Neuronal stem cell (in vitro differentiated cells): ENCODE results near the gene AMMECR1.

Experiments
- DNase-seq: peaks from one replicate; pipeline ENCODE4 v3.0.0-alpha.2; 2013; ENCODE audit warnings: low spot score
- H2AFZ ChIP-seq: one replicate; pipeline ENCODE4 v1.6.1; 2013; ENCODE audit warnings: mild to moderate bottlenecking, low read length, inconsistent platforms
- H2AK5ac ChIP-seq: 2 replicates; pipeline ENCODE4 v1.6.1; 2013; ENCODE audit warnings: low read depth, mild to moderate bottlenecking, inconsistent platforms, low read length, moderate library complexity, mixed read lengths
- H2BK120ac ChIP-seq: 2 replicates; pipeline ENCODE4 v1.6.1; 2013; ENCODE audit warnings: low read depth, mild to moderate bottlenecking, inconsistent platforms, low read length, moderate library complexity, mixed read lengths
- H2BK12ac ChIP-seq: one replicate; pipeline ENCODE4 v1.6.1; 2013; ENCODE audit warnings: low read length, inconsistent platforms
- H2BK15ac ChIP-seq: 2 replicates; pipeline ENCODE4 v1.6.1; 2013; ENCODE audit warnings: mild to moderate bottlenecking, low read length, inconsistent platforms, mixed read lengths
- H2BK5ac ChIP-seq: one replicate; pipeline ENCODE4 v1.6.1; 2013; ENCODE audit warnings: inconsistent platforms, mild to moderate bottlenecking, low read length, moderate library complexity
- H3K14ac ChIP-seq: one replicate; pipeline ENCODE4 v1.6.1; 2013; ENCODE audit warnings: low read length, inconsistent platforms
- H3K18ac ChIP-seq: 2 replicates; pipeline ENCODE4 v1.6.1; 2013; ENCODE audit warnings: low read length, inconsistent platforms
- H3K23ac ChIP-seq: 2 replicates; pipeline ENCODE4 v1.6.1; 2013; ENCODE audit warnings: low read depth, mild to moderate bottlenecking, mixed read lengths, low read length, inconsistent platforms; ENCODE audit not compliant: poor library complexity
- H3K27ac ChIP-seq: replicated peaks from 3 replicates; pipeline ENCODE4 v1.5.1; 2013; ENCODE audit warnings: low read length, inconsistent platforms
- H3K27me3 ChIP-seq, 3 experiments: 2 replicates each; pipeline ENCODE4 v1.6.1; 2013; ENCODE audit warnings: low read length in 3 of 3, mild to moderate bottlenecking in 2 of 3, inconsistent platforms in 1 of 3, low read depth in 1 of 3, mixed read lengths in 1 of 3, moderate library complexity in 1 of 3; ENCODE audit not compliant: control insufficient read depth in 3 of 3, insufficient read depth in 3 of 3
- H3K36me3 ChIP-seq, 2 donors: replicated peaks in 1 of 2; 2 replicates each; pipeline ENCODE4 v1.6.1; 2013; ENCODE audit warnings: low read length in 2 of 2; ENCODE audit not compliant: control insufficient read depth in 2 of 2, insufficient read depth in 2 of 2
- H3K4ac ChIP-seq: 2 replicates; pipeline ENCODE4 v1.6.1; 2013; ENCODE audit warnings: inconsistent platforms, mild to moderate bottlenecking, low read length, moderate library complexity
- H3K4me1 ChIP-seq, 2 donors: 1 replicate in 1 of 2; 2 replicates in 1 of 2; pipeline ENCODE4 v1.6.1; 2013; ENCODE audit warnings: low read length in 2 of 2, low read depth in 1 of 2; ENCODE audit not compliant: control insufficient read depth in 2 of 2, insufficient read depth in 1 of 2
- H3K4me2 ChIP-seq: one replicate; pipeline ENCODE4 v1.6.1; 2013; ENCODE audit warnings: mild to moderate bottlenecking, low read length, inconsistent platforms; ENCODE audit not compliant: insufficient read depth, poor library complexity, severe bottlenecking
- H3K4me3 ChIP-seq, 2 donors: 2 replicates each; pipeline ENCODE4 v1.5.1; 2013; ENCODE audit warnings: low read length in 2 of 2, mild to moderate bottlenecking in 2 of 2, inconsistent platforms in 1 of 2, moderate library complexity in 1 of 2
- H3K79me1 ChIP-seq: one replicate; pipeline ENCODE4 v1.6.1; 2013; ENCODE audit warnings: low read depth, mild to moderate bottlenecking, inconsistent platforms, low read length, moderate library complexity
- H3K9ac ChIP-seq: one replicate; pipeline ENCODE4 v1.6.1; 2013; ENCODE audit warnings: mild to moderate bottlenecking, low read depth, low read length, inconsistent platforms; ENCODE audit not compliant: poor library complexity
- H3K9me3 ChIP-seq, 2 donors: replicated peaks in 1 of 2; 2 replicates each; pipeline versions ENCODE3 to v1.6.1; 2013; ENCODE audit warnings: low read length in 2 of 2, mild to moderate bottlenecking in 2 of 2, inconsistent platforms in 1 of 2, low read depth in 1 of 2, mixed read lengths in 1 of 2, moderate library complexity in 1 of 2; ENCODE audit not compliant: control insufficient read depth in 2 of 2, insufficient read depth in 1 of 2
- H4K8ac ChIP-seq: one replicate; pipeline ENCODE4 v1.6.1; 2013; ENCODE audit warnings: low read depth, mild to moderate bottlenecking, inconsistent platforms, low read length, moderate library complexity
- H4K91ac ChIP-seq: one replicate; pipeline ENCODE4 v1.6.1; 2013; ENCODE audit warnings: low read length, low read depth, mild to moderate bottlenecking, inconsistent platforms; ENCODE audit not compliant: poor library complexity
- WGBS, 2 donors: extraction: QIAGEN DNeasy Blood & Tissue Kit; methylation state at CpG; one replicate each; pipeline ENCODE4 v1.1.7; 2013; ENCODE audit warnings: missing lambda C conversion rate in 2 of 2, mixed read lengths in 1 of 2; ENCODE audit not compliant: insufficient read length in 2 of 2, insufficient replicate concordance in 1 of 2; ENCODE audit errors: extremely low coverage in 2 of 2; 5-methylcytosine and 5-hydroxymethylcytosine counted together

AMMECR1 gene

GRCh38 chrX:110219920-110220319 lies 98.0 kb downstream of the AMMECR1 start:
- Histone ChIP-seq H2BK15ac (no peak overlapping the region), H4K8ac (no peak overlapping the region), H3K9ac (no peak overlapping the region), H3K27me3 (no peaks in the 10 kb centered on the region), H3K79me1 (no peaks in the 10 kb centered on the region), H2BK12ac (no peak overlapping the region), H3K4ac (no peak overlapping the region), H3K36me3 (no peaks in the 10 kb centered on the region), H3K4me1 (no peaks in the 10 kb centered on the region), H3K4me3 (no peak overlapping the region), H2BK120ac (no peak overlapping the region), H3K23ac (no peak overlapping the region), H2BK5ac (no peak overlapping the region), H3K9me3 (no peaks in the 10 kb centered on the region), H3K27ac (no peak overlapping the region), H4K91ac (no peak overlapping the region), H3K4me2 (no peak overlapping the region), H3K18ac (no peak overlapping the region), H2AK5ac (no peak overlapping the region), H3K14ac (no peak overlapping the region), H2AFZ (no peak overlapping the region)
- no peak for DNase-seq
- WGBS, 2 donors = no CpG with 5 or more reads among the region's 1 CpG

GRCh38 chrX:110218591-110218990 lies 99.3 kb downstream of the AMMECR1 start:
- H3K23ac ChIP-seq = no peak overlapping the region
- H2BK12ac ChIP-seq = no peak overlapping the region
- no peak overlapping the region for H2AFZ ChIP-seq
- H3K27ac ChIP-seq = no peak overlapping the region
- no peak overlapping the region for H3K4me2 ChIP-seq
- no peak overlapping the region for H2BK120ac ChIP-seq
- no peak overlapping the region for H3K4me3 ChIP-seq
- DNase-seq = no peak
- H3K14ac ChIP-seq = no peak overlapping the region
- no peak overlapping the region for H3K18ac ChIP-seq
- no peak overlapping the region for H2AK5ac ChIP-seq
- H3K36me3 ChIP-seq = no peaks in the 10 kb centered on the region
- H4K91ac ChIP-seq = no peak overlapping the region
- no CpG with 5 or more reads among the region's 2 CpGs for WGBS, 2 donors
- H2BK15ac ChIP-seq = no peak overlapping the region
- H3K4ac ChIP-seq = no peak overlapping the region
- H3K4me1 ChIP-seq = no peaks in the 10 kb centered on the region
- no peaks in the 10 kb centered on the region for H3K79me1 ChIP-seq
- H3K9me3 ChIP-seq = no peaks in the 10 kb centered on the region
- no peak overlapping the region for H4K8ac ChIP-seq
- no peak overlapping the region for H3K9ac ChIP-seq
- H3K27me3 ChIP-seq = no peaks in the 10 kb centered on the region
- H2BK5ac ChIP-seq = no peak overlapping the region

GRCh38 chrX:110216027-110216426 lies 101.9 kb downstream of the AMMECR1 start:
- no CpG with 5 or more reads among the region's 4 CpGs for WGBS, 2 donors

GRCh38 chrX:110215411-110215810 lies 102.5 kb downstream of the AMMECR1 start:
- H2BK120ac ChIP-seq = no peak overlapping the region
- no peak for DNase-seq
- H3K79me1 ChIP-seq = no peaks in the 10 kb centered on the region
- H3K4me1 ChIP-seq = no peaks in the 10 kb centered on the region
- H3K4me3 ChIP-seq = no peak overlapping the region
- H3K27me3 ChIP-seq = no peaks in the 10 kb centered on the region
- H2AK5ac ChIP-seq = no peak overlapping the region
- no peak overlapping the region for H3K27ac ChIP-seq
- no peak overlapping the region for H2BK12ac ChIP-seq
- H2BK5ac ChIP-seq = no peak overlapping the region
- no peak overlapping the region for H3K23ac ChIP-seq
- no peak overlapping the region for H3K4ac ChIP-seq
- no peak overlapping the region for H3K14ac ChIP-seq
- no peak overlapping the region for H3K4me2 ChIP-seq
- H4K91ac ChIP-seq = no peak overlapping the region
- H3K18ac ChIP-seq = no peak overlapping the region
- H3K9me3 ChIP-seq = no peaks in the 10 kb centered on the region
- H2AFZ ChIP-seq = no peak overlapping the region
- no peaks in the 10 kb centered on the region for H3K36me3 ChIP-seq
- no CpG with 5 or more reads among the region's 1 CpG for WGBS, 2 donors
- no peak overlapping the region for H4K8ac ChIP-seq
- no peak overlapping the region for H2BK15ac ChIP-seq
- H3K9ac ChIP-seq = no peak overlapping the region

More at GRCh38 chrX:110216027-110216426, 101.9 kb downstream of the AMMECR1 start:
- Histone ChIP-seq H3K27me3 (no peaks in the 10 kb centered on the region), H2AK5ac (no peak overlapping the region), H2BK15ac (no peak overlapping the region), H3K14ac (no peak overlapping the region), H3K18ac (no peak overlapping the region), H3K4me1 (no peaks in the 10 kb centered on the region), H2BK5ac (no peak overlapping the region), H3K4me2 (no peak overlapping the region), H3K4ac (no peak overlapping the region), H4K91ac (no peak overlapping the region), H2AFZ (no peak overlapping the region), H3K9ac (no peak overlapping the region), H3K9me3 (no peaks in the 10 kb centered on the region), H3K27ac (no peak overlapping the region), H2BK120ac (no peak overlapping the region), H3K23ac (no peak overlapping the region), H3K79me1 (no peaks in the 10 kb centered on the region), H3K4me3 (no peak overlapping the region), H3K36me3 (no peaks in the 10 kb centered on the region), H2BK12ac (no peak overlapping the region), H4K8ac (no peak overlapping the region)
- no peak for DNase-seq
